Natural killer cell treated with Interleukin-12 subunit alpha and Interleukin-12 subunit beta and Interleukin-15 and Interleukin-18, amount 100 ng/mL, for 72 hours (primary cell): Measurements from ENCODE around the gene PAX3. TPM values are rescaled to one million over a fixed set of nuclear protein-coding genes. Genes with fewer than 3 reads are reported as not detected.
"Not testable (repeated sequence)": the region's sequence is repeated elsewhere in the genome, so short reads cannot be mapped to it uniquely, and the experiment has no call there.

ENCODE experiments used
- ATAC-seq, 2 donors: fragments of 150-1000 bp; cut with Tn5 transposase in 1 of 2; sonication (Bioruptor Pico), chemical (Tn5 transposase) in 1 of 2; 2 replicates each; pipeline ENCODE4 v1.10.0; 2021
- DNase-seq: peaks from one replicate; pipeline ENCODE4 v3.0.0; 2022; ENCODE audit warnings: low spot score
- H3K27ac Mint-ChIP-seq, 2 donors: 1 replicate in 1 of 2; 2 replicates in 1 of 2; pipeline ENCODE4 v1.8.0; 2022; ENCODE audit warnings: mixed read lengths in 2 of 2, mild to moderate bottlenecking in 1 of 2, moderate library complexity in 1 of 2
- H3K27me3 Mint-ChIP-seq, 2 donors: 1 replicate in 1 of 2; 2 replicates in 1 of 2; pipeline ENCODE4 v1.8.0; 2022; ENCODE audit warnings: mixed read lengths in 2 of 2
- H3K36me3 Mint-ChIP-seq: one replicate; pipeline ENCODE4 v1.8.0; 2022; ENCODE audit warnings: mixed read lengths
- H3K4me1 Mint-ChIP-seq, 2 donors: 1 replicate in 1 of 2; 2 replicates in 1 of 2; pipeline ENCODE4 v1.8.0; 2022; ENCODE audit warnings: low read depth in 2 of 2, mixed read lengths in 2 of 2, mild to moderate bottlenecking in 1 of 2
- H3K4me3 Mint-ChIP-seq: one replicate; pipeline ENCODE4 v1.8.0; 2022; ENCODE audit warnings: mixed read lengths
- H3K9me3 Mint-ChIP-seq: 2 replicates; pipeline ENCODE4 v1.8.0; 2022; ENCODE audit warnings: mixed read lengths
- total RNA-seq, 2 donors: library from RNA; stranded (reverse); gene quantifications; one replicate each; pipeline ENCODE4 v1.2.3, GENCODE V29; 2022

The PAX3 gene
- total RNA-seq, 2 donors from 2014 or later: not detected

DNA sequence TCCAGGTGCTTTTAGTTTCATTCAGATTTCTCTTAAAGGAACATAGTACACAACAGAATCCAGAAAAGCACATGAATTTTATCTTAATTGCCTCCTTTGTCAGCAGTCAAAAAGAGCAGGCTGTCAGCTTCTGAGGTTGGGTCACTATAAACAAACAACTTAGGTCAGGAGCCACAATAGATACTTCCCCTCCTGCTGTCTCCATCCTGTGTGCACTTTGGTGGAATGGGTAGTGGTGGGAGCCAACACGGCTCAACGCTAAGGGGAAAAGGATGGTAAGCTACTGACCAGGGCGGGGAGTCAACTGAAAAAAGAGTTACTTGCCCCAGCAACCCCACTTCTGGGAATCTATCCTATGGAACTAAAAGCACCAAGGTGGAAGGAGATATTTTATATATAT lies 121.9 kb downstream of the PAX3 start:
- H3K36me3 Mint-ChIP-seq: no peaks in the 10 kb centered on the region
- H3K4me3 Mint-ChIP-seq: no peak overlapping the region
- no peak for DNase-seq
- no peaks in the 10 kb centered on the region for H3K27me3 Mint-ChIP-seq
- H3K9me3 Mint-ChIP-seq: peaks cover 7% of the 10 kb centered on the region
- no peak overlapping the region for H3K27ac Mint-ChIP-seq
- no peak for ATAC-seq
- H3K4me1 Mint-ChIP-seq: no peaks in the 10 kb centered on the region

- no peak for ATAC-seq
- no peak overlapping the region for H3K4me3 Mint-ChIP-seq
- DNase-seq: no peak
- H3K9me3 Mint-ChIP-seq: peaks cover 12% of the 10 kb centered on the region
- H3K36me3 Mint-ChIP-seq: no peaks in the 10 kb centered on the region
- H3K27me3 Mint-ChIP-seq: no peaks in the 10 kb centered on the region
- H3K27ac Mint-ChIP-seq: no peak overlapping the region
- H3K4me1 Mint-ChIP-seq: no peaks in the 10 kb centered on the region
These were observed 124.3 kb downstream of the PAX3 start for GRCh38 chr2:222174450-222174849.

DNA sequence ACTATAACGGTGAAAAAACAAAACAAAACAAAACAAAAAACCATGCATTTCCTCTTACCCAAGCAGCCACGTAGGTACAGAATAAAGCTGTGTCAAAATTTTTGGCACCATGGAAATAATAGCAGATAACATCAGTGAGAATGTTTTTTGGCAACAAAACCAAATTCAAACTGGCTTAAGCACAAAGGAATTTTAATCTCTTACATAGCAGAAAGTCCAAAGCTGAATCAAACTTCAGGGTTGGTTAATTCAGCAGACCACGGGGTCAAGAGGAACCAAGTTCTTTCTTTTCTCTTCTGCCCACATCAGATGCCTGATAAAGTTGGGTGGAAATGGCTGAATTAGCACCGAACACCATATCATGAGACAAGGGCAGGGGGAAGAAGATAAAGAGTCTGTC lies 129.5 kb downstream of the PAX3 start:
- no peak for ATAC-seq
- no peaks in the 10 kb centered on the region for H3K4me1 Mint-ChIP-seq
- H3K36me3 Mint-ChIP-seq: no peaks in the 10 kb centered on the region
- no peak overlapping the region for H3K27ac Mint-ChIP-seq
- H3K27me3 Mint-ChIP-seq: no peaks in the 10 kb centered on the region
- no peak overlapping the region for H3K4me3 Mint-ChIP-seq
- DNase-seq: no peak
- peaks cover 13% of the 10 kb centered on the region for H3K9me3 Mint-ChIP-seq

DNA sequence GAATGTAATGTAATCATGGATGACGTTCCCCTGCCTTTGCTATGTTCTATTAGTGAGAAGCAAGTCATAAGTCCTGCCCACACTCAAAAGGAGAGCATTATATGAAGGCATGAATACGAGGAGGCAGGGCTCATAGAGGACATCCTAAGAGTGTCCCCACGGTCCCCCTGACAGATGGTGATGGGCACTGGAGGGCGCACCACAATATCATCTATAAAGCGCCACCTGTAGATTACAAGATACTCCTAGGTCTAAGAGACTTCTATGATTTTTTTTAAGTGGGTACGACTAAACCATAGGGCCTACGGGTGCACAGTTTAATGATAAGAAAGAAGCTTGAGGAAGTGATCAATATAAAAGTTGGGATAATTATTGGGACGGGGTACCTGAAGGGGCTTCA lies 131.0 kb downstream of the PAX3 start:
- H3K9me3 Mint-ChIP-seq: peaks cover 21% of the 10 kb centered on the region
- no peak for DNase-seq
- H3K36me3 Mint-ChIP-seq: no peaks in the 10 kb centered on the region
- H3K27me3 Mint-ChIP-seq: no peaks in the 10 kb centered on the region
- H3K4me3 Mint-ChIP-seq: no peak overlapping the region
- no peak overlapping the region for H3K27ac Mint-ChIP-seq
- no peak for ATAC-seq
- H3K4me1 Mint-ChIP-seq: no peaks in the 10 kb centered on the region

- Mint-ChIP-seq H3K9me3 (peaks cover 11% of the 10 kb centered on the region), H3K4me3 (no peak overlapping the region), H3K27ac (no peak overlapping the region), H3K4me1 (no peaks in the 10 kb centered on the region), H3K27me3 (no peaks in the 10 kb centered on the region), H3K36me3 (no peaks in the 10 kb centered on the region)
- ATAC-seq (no peak), DNase-seq (no peak)
These were observed 137.9 kb downstream of the PAX3 start for GRCh38 chr2:222160944-222161343.

- Mint-ChIP-seq H3K4me3 (no peak overlapping the region), H3K4me1 (no peaks in the 10 kb centered on the region), H3K27me3 (no peaks in the 10 kb centered on the region), H3K36me3 (no peaks in the 10 kb centered on the region), H3K9me3 (peaks cover 8% of the 10 kb centered on the region), H3K27ac (no peak overlapping the region)
- no peak for ATAC-seq
- no peak for DNase-seq
These were observed 138.7 kb downstream of the PAX3 start for GRCh38 chr2:222160125-222160524.

DNA sequence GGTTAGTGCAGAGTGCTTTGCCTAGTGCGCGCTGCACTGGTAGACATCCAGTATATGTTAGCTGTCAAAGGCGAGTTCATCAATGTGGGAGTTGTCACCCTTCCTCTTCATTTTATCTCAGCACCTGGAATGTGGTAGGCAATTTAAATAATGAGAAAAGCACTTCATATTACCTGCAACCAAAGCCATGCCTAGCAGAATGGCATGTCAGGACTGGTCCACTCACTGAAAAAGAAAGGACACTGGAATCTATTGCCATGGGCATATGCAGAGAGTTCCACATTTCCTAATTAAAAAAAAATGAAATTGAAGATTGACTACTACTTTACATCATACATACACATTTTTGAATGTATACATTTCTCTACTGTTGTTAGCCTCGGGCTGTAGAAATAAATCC lies 139.6 kb downstream of the PAX3 start:
- H3K4me3 Mint-ChIP-seq: no peak overlapping the region
- ATAC-seq (no peak), DNase-seq (no peak)
- no peaks in the 10 kb centered on the region for H3K27me3 Mint-ChIP-seq
- peaks cover 6% of the 10 kb centered on the region for H3K9me3 Mint-ChIP-seq
- no peaks in the 10 kb centered on the region for H3K4me1 Mint-ChIP-seq
- no peaks in the 10 kb centered on the region for H3K36me3 Mint-ChIP-seq
- no peak overlapping the region for H3K27ac Mint-ChIP-seq

- not testable (repeated sequence) for H3K9me3 Mint-ChIP-seq, H3K4me1 Mint-ChIP-seq, H3K27ac Mint-ChIP-seq, H3K27me3 Mint-ChIP-seq, ATAC-seq, H3K36me3 Mint-ChIP-seq, H3K4me3 Mint-ChIP-seq, DNase-seq
These were observed 143.7 kb downstream of the PAX3 start for GRCh38 chr2:222155003-222155664.

Other genes with a start within 250 kb of the PAX3 start
- under 1 TPM; 0.12 to 0.20 TPM for gene SGPP2, start 125.5 kb upstream of the PAX3 start, total RNA-seq